ENCODE data around the gene ARID1B. TPM values are rescaled to one million over a fixed set of nuclear protein-coding genes. Genes with fewer than 3 reads are reported as not detected.
A peak's percentile ranks its signal among the peaks of the same experiment; 100 is the strongest.

ARID1B gene
- total and polyA plus RNA-seq, 2 of the 13 experiments (the other 11 are each of a cell fraction or from before 2014, with no cell fraction given): 20.1 to 32.6 TPM

GRCh38 chr6:156953479-156954146 is 176.4 kb downstream of the ARID1B start (continued):
- no peak for TF ChIP-seq GMEB1 (CRISPR knock-in tag; IDR thresholded peaks at IDR 0.05; ENCODE audit: borderline replicate concordance)
- no peak for TF ChIP-seq CHD2 (IDR thresholded peaks at IDR 0.05; ENCODE audit: low read depth, low read length)
- no peak for TF ChIP-seq DR1 (CRISPR knock-in tag; IDR thresholded peaks at IDR 0.05)
- peak; percentile 72 for TF ChIP-seq RFX5 (IDR thresholded peaks at IDR 0.05; ENCODE audit: low read depth, low read length)
- no peak for TF ChIP-seq MTF1 (CRISPR knock-in tag; IDR thresholded peaks at IDR 0.05)
- TF ChIP-seq FIP1L1 (IDR thresholded peaks at IDR 0.05; ENCODE audit: borderline replicate concordance, insufficient read depth, low read depth, low read length): no peak
- TF ChIP-seq SKIL (CRISPR knock-in tag; IDR thresholded peaks at IDR 0.05; ENCODE audit: borderline replicate concordance): no peak
- TF ChIP-seq ZNF598 (CRISPR knock-in tag; IDR thresholded peaks at IDR 0.05; ENCODE audit: borderline replicate concordance): no peak
- TF ChIP-seq TFDP2 (CRISPR knock-in tag; IDR thresholded peaks at IDR 0.05): no peak
- TF ChIP-seq MNT (IDR thresholded peaks at IDR 0.05): no peak
- no peak for TF ChIP-seq FOSL1 (CRISPR knock-in tag; IDR thresholded peaks at IDR 0.05; ENCODE audit: borderline replicate concordance)
- TF ChIP-seq PAXIP1 (CRISPR knock-in tag; conservative IDR thresholded peaks at IDR 0.05): peak; percentile 45; the same call in 1 of the 2 replicates
- TF ChIP-seq ZKSCAN8 (CRISPR knock-in tag; IDR thresholded peaks at IDR 0.05; ENCODE audit: borderline replicate concordance): no peak
- TF ChIP-seq ZNF44 (CRISPR knock-in tag; IDR thresholded peaks at IDR 0.05): 0 out of 2 replicates have a peak, but pooled peaks have one; percentile 60
- no peak for TF ChIP-seq CENPBD1 (CRISPR knock-in tag; IDR thresholded peaks at IDR 0.05; ENCODE audit: borderline replicate concordance, low read depth)
- peak; percentile 62; the same call in 1 of the 2 replicates for TF ChIP-seq ZFX (CRISPR knock-in tag; IDR thresholded peaks at IDR 0.05; ENCODE audit: low read depth)
- TF ChIP-seq MIXL1 (CRISPR knock-in tag; IDR thresholded peaks at IDR 0.05): peak; percentile 71
- TF ChIP-seq TGIF2 (CRISPR knock-in tag; IDR thresholded peaks at IDR 0.05): no peak
- TF ChIP-seq HOXA3 (CRISPR knock-in tag; IDR thresholded peaks at IDR 0.05): peak; percentile 47; the same call in 1 of the 2 replicates
